Measurements from ENCODE around the gene UQCRHL.

UQCRHL gene

DNA sequence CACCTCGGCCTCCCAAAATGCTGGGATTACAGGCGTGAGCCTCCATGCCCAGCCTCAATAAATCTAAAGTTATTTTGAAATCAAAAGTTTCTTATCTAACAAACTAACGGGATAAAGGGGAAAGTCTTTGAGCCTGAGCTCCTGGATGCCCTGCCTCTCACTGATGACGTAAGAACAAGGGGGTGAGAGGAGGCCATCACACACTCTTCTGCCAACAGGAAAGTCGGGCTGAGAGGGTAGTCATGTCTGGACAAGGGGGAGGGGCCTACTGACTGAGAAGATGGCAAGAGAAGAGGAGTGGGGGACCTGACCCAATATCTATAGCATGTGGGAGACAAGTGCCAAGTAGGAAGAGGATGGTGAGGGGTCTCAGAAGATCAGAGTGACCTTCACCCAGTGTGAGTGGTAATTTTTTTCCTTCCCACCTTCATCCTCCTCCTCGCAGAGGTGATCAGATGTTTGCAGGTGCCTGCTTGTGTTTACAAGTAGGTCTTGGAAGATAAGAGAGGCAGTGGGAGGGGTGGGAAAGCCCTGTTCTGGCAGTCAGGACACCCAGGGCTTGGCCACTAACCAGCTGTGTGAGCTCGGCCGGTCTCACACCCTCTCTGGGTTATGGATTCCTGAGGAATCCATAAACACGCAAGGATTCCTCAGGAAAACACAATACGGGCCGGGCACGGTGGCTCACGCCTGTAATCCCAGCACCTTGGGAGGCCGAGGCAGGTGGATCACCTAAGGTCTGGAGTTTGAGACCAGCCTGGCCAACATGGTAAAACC, 9.6 kb downstream of the UQCRHL start:
- no peak for DNase-seq

DNA sequence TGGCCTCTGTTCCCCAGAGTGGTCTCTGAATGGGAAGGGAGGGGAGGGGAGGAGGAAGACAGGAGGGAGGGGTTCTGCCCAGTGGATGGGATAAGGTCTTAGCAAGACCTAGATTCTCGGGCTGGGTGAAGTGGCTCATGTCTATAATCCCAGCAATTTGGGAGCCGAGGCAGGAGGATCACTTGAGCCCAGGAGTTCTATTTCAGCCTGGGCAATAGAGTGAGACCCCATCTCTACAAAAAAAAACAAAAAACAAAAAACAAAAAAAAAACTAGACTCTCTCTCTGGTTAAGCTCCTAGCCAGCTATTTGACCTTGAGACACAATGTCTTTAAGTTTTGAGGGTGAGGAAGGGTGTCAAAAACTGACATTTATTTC, 11.4 kb downstream of the UQCRHL start:
- DNase-seq = no peak

DNA sequence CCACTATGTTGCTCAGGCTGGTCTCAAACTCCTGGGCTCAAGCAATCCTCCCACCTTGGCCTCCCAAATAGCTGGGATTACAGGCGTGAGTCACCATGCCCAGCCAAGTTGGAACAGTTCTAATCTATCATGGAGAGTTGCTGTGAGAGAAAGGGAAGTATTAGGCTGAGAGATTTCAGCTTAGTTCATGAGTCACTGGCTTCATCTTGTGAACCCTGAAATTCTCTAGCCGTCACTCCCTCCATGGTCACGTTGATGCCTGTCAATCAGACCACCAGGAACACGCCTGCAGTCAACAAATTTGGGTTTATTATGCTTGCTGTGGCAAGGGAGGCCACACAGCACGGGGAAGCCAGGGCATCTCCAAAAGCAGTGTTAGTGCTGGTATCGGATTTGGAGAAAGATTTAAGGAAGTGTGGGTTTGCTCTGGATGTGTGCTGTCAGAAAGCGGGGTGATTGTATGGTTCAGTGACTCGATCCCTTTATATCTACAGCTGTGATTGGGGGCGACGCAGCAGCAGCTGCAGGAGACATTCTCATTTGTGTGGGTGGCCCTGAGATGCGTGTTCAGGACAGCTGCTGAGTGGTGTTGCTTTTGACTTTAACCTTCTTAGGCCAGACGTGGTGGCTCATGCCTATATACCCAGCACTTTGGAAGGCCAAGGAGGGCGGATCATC, 18.7 kb downstream of the UQCRHL start:
- DNase-seq = no peak

GRCh38 chr1:15786581-15786980, 20.9 kb downstream of the UQCRHL start:
- DNase-seq = no peak

DNA sequence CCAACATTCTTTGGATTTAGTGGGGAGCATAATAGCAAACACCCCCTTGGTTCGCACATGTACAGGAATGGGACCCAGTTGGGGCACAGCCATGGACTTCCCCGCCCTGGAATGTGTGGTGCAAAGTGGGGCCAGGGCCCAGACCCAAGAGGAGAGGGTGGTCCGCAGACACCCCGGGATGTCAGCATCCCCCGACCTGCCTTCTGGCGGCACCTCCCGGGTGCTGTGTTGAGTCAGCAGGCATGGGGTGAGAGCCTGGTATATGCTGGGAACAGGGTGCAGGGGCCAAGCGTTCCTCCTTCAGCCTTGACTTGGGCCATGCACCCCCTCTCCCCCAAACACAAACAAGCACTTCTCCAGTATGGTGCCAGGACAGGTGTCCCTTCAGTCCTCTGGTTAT, 21.8 kb downstream of the UQCRHL start:
- no peak for DNase-seq

DNA sequence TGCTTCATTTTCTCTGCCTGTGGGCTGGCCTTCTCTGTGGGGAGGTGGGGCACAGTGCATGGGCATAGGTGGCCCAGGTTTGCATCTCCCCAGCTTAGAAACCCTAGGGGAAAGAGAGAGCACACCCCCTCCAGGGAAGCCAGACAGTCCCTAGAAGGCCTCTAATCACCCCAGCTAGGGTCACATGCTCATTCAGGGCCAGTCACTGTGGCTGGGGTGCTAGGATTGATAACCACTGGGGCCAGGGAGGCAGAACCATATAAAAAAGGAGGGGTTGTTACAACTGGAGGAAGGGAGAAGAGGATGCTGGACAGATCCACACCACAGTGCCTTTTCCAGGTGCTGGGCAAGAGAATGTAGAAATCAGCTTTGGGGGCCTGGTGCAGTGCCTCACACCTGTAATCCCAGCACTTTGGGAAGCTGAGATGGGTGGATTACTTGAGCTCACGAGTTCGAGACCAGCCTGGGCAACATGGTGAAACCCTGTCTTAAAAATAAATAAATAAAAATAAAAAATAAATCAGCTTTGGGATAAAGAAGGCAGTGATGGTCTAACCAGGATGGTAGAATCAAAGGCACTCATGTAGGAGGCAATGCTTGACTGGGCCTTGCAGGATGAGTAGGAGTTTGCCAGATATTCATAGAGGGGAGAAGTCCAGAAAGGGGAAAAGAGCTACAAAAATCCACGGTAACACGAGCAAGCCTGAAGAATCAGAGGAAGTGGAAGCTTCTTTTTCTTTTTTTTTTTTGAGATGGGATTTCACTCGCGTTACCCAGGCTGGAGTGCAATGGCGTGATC, 29.3 kb downstream of the UQCRHL start:
- DNase-seq = no peak

DNA sequence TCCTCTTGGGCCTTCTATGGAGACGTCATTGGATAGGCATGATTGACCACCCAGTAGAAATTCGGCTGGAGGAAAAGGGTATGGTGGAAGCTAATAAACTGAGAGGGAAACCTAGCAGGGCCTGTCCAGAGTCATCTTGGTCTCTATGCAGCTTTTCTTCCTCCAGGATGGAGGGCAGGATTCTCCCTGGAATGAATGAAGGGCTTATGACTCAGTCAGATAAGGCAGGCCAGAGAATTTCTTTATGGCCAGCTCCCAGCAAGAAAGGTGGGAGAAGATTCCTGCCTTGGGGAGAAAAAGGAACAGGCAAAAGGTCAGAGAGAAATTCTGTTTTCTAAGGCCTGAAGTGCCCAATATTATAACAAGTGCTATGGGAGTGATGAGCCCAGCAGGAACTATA, 31.7 kb downstream of the UQCRHL start:
- DNase-seq = no peak

DNA sequence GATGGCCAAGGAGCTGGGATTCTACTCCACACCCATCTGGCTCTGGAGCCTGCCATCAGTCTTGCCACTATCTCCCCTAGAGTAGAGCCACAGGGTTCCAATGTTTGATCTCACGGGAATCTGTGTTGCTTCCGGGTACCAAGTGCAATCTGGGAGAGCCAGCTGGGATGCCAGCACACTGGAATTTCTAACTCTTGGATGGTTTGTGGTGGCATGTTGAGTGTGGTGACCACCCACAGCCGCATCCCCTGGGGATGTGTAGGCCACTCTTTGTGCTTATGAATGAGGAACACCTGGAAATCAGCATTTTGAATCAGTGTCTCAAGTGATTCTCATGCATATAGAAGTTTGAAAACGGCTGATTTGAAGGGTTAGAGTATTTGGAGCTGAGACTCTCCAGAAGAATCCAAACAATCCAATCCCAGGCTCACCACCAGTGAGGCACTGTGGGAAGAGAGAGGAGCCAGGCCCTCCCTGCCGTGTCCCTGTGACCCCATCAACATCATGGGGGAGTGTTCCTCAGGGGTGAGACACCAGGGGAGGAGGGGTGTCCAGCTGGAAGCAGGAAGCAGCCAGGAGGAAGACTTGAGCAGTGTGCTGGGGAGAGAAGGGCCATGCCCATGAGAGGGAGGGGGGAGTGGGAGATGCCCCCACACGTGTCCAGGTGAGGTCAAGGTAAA, 35.5 kb downstream of the UQCRHL start:
- DNase-seq = no peak

- no peak for DNase-seq
Observed at GRCh38 chr1:15770313-15770962, 37.0 kb downstream of the UQCRHL start.

GRCh38 chr1:15768388-15768787, 39.1 kb downstream of the UQCRHL start:
- DNase-seq = no peak

DNA sequence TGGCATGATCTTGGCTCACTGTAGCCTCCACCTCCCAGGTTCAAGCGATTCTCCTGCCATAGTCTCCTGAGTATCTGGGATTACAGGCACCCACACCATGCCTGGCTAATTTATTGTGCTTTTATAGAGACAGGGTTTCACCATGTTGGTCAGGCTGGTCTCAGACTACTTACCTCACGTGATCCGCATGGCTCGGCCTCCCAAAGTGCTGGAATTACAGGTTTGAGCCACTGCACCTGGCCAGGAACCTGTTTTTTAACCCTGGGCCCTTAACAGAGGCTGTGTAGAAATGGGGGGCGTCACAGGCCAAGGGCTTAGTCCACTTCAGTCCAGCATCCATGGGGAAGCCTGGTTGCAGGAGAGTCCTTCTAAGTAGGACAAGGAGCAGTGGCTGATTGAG, 39.5 kb downstream of the UQCRHL start:
- DNase-seq = no peak

- no peak for DNase-seq
Observed at GRCh38 chr1:15765495-15766194, 41.8 kb downstream of the UQCRHL start.

- no peak for DNase-seq
Observed at GRCh38 chr1:15764890-15765289, 42.6 kb downstream of the UQCRHL start.

DNA sequence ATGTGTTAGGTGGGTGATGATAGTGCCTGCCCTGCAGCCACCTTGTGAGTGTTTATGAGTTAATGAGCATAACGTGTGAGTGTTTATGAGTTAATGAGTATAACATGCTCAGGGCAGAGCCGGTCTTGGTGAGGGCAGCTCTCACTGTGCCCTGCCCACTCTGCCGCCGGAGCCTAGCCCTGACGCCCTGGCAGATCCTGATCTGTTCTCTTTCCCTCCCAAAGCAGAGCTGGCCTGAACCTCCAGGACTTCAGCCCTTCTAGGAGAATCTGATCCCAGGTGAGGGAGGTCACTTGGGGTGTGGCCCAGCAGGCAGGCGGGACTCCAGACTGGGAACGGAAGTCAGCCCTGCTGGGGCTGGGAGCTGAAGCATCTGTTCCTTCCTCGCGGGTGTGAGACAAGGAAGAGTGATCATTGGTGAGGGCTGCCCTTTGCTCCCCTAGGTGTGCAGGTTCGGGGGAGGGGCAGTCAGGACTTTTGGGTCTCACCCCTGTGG, 43.1 kb downstream of the UQCRHL start:
- no peak for DNase-seq

DNA sequence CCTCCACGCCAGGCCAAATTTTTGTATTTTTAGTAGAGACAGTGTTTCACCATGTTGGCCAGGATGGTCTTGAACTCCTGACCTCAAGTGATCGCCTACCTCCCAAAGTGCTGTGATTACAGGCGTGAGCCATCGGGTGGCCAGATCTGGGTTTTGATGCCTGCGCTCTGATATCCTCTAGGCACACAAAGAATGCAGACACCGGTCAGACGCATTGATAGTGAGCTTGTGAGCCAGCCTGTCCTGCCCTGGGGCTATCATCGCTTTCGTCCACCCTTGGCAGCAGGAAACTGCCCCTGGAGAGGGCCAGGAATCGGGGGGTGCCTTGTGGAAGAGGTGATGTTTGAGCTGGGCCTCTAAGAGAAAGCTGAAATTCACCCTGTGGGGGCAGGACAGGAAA, 44.9 kb downstream of the UQCRHL start:
- no peak for DNase-seq

- no peak for DNase-seq
Observed at GRCh38 chr1:15761366-15762128, 45.9 kb downstream of the UQCRHL start.

- no peak for DNase-seq
Observed at GRCh38 chr1:15760520-15761211, 46.8 kb downstream of the UQCRHL start.

- DNase-seq = no peak
Observed at GRCh38 chr1:15758953-15759661, 48.3 kb downstream of the UQCRHL start.

DNA sequence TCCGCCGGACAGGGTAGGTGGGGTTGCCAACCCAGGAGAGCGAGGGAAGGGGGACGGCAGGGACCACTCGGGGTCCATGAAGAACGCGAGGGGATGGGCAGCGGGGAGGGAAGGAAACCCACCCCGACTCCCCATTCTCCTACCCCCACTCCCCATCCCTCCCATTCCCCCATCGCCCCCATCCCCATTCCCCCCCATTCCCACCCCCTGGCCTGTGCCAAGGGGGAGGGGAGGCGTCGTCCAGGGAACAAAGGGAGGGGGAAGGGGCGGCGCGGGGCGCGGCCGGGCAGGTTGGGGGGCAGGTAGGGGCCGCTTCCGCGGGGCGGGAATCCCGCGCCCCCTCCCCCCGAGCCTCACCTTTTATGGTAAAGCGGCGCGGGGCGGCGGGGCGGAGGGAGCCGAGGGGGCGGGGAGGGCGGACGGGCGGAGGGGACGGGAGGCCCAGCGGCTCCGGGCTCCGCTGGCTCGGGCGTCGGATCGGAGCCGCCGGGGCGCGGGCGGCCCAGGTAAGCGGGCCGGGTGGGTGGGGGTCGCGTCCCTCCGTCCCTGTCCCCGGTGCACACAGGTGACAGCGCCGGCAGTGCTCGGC, 49.0 kb downstream of the UQCRHL start, which contains the start of gene FBLIM1:
FBLIM1 (plus strand) TSS at position 453 of the 589 bp plus-strand sequence. CDS start 6,189 bp downstream, outside the sequence.
- DNase-seq = peak; percentile 43

All from CD4-positive, alpha-beta T cell treated with Interleukin-17A for 4 hours (primary cell).